Ramos (cell line): Measurements from ENCODE around the gene TEX14.
"Not testable (repeated sequence)": the region's sequence is repeated elsewhere in the genome, so short reads cannot be mapped to it uniquely, and the experiment has no call there.

Experiments
- in situ Hi-C: fragments of 300-500 bp; cut with MboI; formaldehyde crosslinking; loops from one replicate; pipeline ENCODE4 v1.14.3; 2022; ENCODE audit warnings: low sequenced_read_pairs; ENCODE audit not compliant: unreplicated experiment

Gene TEX14

DNA sequence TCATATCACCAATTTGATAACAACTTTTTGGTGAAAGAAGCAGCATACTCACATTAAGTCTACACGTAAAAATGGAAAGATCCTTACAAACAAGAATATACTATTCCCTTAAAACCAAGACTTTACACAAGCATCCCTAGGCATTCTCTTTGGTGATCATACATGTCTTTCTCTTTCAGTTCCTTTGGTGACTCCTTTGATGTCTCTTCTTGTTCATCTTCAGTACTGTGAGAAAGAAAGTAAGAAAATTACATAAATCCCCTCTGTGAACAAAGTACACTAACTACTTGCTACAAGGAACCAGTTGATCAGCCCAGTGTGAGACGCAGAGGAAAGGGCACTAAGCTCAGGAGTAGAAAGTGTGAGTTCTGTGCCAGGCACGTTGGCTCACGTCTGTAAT lies 117.8 kb downstream of the TEX14 start:
- in situ Hi-C loops, result no loop called here

DNA sequence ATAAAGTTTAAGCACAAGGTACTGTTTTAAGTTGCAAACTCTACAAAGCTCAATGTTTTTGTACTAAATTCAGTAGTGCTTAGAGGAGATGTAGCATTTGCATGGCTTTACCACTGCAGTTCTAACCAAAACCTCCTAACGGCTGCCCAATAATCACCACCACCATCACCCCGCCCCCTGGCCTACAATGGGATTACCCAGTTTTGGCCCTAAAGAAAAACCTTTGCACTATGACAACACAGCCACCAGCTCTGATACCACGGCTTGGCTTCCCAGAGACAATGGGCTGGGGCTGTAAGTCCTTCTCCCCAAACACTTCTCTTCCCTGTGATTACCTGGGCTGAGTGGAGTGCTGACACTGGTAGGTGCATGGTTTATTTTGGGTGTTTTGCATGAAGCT lies 119.0 kb downstream of the TEX14 start:
- in situ Hi-C loops, result no loop called here

DNA sequence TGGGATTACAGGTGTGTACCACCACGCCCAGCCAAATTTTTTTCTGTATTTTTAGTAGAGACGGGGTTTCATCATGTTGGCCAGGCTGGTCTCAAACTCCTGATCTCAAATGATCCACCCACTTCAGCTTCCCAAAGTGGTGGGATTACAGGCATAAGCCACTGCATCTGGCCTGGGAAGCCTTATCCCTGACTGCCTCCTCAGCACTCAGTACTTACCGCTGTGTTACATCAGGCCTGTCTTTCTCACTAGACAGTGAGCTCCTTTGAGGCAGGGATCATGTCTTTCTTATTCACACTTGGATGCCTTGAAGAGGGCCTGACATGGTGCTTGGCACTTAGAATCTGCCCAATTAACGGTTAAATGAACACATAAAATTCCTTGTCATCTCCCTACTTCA lies 121.1 kb downstream of the TEX14 start:
- in situ Hi-C loops, result no loop called here

DNA sequence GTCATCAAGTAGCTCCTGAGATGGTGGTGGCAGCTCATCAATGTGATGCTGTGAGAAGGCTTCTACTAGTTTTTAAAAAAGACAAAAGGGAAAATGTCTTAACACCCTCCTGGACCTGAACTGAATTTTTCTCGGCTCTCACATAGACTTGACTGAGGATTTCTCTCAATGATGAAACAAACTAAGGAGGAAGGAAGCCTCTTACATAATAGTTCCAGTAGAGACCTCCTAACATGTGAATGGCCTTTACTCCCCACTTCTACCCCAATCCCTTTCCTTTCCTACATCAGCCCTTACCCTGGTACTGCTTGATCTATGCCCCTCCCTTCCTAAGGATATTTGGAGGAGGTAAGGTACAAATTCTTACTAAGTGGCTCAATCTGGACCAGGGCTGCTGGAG lies 122.6 kb downstream of the TEX14 start:
- in situ Hi-C loops, result no loop called here

DNA sequence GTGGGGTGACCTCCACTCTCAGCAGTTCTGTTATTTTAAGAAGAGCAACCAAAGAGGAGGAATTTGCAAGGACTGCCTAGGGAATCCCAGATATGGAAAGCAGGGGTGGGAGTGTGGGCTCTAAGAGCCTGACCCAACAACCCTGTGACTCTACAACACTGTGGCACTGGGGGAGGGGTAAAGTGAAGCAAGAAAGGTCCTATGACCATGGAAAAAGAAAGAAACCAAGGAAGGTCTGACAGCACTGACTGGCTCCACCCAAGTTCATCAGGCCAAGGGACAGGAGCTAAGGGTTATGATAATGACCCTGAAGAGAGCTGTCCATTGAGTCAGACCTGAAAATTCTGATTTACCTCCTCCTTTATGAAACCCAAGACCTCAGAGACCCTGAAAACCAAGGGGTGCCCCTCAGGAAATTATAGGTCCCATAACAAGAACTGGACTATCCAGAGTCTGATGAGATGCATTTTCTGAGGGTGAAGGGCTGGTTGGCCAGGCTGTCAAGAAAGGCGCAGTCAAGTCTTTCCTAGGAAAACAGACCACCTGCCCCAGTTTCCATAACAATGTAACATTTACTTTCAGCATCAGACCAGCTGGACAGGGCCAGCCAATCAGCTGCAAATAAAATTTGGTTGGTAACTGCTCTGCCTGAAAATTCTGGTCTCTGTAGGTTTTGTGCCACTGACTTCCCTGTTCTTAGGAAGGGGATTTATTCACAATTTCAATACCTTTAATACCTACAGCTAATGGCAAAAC lies 123.6 kb downstream of the TEX14 start:
- in situ Hi-C loops, result no loop called here

DNA sequence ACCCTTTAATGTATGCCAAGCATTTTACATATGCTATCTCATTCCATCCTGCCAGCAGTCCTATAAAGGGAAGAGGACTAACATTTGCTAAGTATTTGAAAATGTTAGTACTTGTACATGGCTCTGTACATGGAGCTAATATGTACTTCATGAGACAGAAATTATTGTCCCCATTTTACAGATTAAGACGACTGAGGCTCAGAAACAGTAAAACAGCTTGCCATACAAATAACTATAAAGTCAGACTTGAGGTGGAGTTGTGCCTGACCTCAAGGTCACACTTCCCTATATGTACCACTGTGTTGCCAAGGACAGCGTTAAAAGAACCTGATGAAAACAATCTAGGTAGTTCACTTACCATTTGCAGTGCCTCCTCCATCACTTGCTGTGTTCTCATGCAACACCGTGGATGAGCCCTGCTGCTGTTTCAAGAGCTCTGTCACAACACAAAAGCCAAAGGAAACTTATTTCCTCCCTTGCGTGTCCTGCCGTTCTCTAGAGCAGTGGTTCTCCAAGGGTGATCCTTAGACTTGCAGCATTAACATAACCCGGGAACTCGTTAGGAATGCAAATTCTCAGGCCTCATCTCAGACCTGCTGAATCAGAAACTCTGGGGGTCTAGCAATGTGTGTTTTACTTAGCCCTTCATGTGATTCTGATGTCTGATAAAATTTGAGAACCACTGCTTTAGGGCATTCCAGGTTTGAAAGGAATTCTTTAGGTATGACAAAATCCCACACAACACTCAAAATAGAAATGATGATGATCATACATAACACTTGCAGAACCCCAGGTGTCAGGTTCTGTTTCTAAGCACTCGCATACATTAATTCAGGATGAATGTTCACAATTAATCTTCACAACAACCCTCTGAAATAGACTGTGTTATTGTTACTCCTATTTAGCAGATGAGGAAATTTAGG lies 126.2 kb downstream of the TEX14 start:
- in situ Hi-C loops, result no loop called here

DNA sequence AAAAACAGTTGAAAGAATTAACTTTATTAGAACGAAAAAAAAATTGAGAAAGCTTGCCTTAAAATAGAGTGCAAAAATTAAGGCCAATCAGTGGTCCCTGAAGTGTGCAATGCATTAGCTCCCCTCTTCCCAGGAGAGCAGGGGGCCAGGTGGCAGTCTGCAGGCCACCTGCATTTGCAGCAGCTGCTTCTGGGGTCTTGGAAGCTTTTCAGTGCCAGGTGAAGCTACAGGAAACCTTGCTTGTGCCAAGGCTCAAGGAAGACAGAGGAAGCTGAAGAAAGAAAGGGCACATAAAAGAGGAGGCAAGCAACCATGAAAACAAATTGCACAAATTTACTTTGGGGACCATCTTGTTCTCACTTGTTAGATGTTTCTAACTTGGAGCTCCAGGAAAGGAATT lies 126.9 kb downstream of the TEX14 start:
- in situ Hi-C loops, result no loop called here

DNA sequence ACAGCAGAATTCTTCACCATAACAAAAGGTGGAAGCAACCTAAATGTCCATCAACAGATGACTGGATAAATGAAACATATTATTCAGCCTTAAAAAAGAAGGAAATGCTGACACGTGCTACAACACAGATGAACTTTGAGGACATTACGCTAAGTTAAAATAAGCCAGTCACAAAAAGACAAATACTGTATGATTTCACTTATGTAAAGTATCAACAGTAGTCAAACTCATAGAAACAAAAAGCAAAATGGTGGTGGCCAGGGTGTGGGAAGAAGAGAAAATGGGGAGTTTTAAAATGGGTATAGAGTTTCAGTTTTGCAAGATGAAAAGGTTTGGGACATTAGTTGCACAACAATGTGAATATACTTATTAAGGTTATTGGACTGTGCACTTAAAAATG lies 127.6 kb downstream of the TEX14 start:
- in situ Hi-C loops, result no loop called here

DNA sequence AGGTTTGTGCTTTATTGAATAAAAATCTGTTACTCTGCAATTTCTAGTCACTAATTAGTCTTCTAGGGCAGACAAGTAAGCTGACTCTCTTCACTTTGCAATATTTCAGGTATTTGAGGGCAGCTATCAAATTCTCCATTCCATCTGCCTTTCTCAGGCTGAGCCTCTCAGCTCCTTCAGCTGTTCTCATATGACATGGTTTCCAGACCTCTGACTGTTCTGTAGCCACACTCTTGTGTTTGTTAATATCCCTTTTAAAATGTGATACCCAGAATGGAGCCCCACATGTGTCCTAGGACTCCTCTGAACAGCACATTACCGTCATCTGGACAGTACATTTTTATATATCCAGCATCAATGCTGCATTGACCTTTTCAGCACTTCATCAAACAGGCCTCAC lies 131.3 kb downstream of the TEX14 start:
- in situ Hi-C loops, result no loop called here

DNA sequence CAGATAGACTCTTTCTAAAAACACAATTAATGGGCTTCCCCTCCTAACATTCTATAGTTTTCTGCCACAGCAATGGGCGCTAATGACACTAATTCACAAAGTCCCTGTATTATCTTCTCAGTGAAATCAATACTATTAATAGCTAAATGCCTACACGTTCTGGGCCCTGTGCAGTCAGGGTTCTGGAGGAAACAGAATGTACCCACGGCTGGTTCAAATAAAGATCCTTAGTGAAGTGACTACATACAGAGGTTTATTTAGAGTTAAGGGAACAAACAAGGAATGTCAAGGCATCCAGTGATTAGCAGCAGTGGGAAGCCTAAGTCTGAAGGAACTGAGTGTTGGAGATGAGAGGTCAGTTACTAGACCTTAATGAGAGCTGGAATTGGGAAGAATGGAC lies 133.9 kb downstream of the TEX14 start:
- in situ Hi-C loops, result no loop called here

DNA sequence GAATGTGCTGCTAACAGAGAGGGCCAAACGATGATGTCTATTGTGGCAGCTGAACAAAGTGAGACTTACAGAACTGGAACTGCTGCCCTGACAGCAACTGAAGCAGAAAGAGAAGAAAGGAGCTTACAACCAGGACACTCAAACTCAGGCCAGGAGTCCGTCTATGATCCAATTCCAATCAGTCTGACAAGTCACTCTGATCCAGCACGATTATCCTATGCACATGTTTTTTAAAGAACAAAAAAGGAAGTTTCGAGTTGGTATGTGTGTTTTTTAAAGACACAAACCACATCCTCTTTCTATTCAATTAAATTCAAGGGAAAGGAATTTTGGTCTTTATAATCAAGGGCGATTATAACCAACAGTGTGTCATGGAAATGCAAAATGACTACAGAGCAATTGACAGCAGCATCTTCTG lies 135.0 kb downstream of the TEX14 start:
- in situ Hi-C loops, result no loop called here

DNA sequence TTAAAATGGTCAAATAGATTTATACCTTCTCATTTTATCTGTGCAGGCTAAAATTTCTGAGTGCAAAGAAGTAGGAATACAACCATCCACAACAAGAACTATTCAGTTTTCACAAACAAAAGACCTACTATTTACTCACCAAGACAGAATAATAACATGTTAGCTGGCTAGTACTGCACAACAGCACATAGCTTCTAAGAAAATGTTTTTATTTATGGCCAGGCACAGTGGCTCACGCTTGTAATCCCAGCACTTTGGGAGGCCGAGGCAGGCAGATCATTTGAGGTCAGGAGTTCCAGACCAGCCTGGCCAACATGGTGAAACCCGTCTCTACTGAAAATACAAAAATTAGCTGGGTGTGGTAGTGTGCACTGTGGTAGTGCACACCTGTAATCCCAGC lies 136.7 kb downstream of the TEX14 start:
- in situ Hi-C loops, result not testable (repeated sequence)

DNA sequence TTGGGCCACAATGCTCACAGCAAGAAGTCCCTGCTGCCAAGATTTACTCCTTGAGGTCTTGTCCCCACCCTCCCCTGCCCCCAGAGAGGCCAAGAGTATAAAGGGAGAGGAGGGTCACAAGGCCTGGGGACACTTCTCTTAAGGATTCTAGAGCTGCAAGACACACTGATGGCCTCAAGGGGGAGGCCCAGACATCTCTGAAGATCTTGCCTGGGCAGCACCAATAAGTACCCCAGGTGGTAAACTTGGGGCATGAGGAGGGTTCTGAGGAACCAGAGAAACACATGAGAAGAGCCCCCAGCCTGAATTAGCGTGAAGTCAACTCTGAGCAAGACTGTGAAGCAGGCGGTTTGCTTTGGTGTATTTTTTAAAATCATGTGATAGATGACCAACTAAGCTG lies 150.6 kb downstream of the TEX14 start:
- in situ Hi-C loops, result no loop called here

DNA sequence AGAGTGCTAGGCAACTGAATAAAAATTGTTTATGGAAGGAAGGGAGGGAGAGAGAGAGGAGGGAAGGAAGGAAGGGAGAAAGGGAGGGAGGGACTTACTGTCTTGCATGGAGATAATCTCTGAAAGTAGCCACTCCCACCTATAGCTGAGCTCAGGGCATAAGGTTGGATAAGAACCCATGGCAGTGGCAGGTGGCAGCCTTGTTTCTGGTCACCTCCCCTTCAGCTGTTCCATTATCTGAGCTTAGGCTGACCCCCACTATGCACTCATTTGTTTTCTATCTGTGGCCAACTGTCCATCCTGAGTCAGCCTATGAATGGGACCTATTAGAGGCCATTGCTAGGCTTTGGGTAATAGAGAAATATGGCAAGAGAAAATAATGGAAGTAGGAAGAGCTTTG lies 152.1 kb downstream of the TEX14 start:
- in situ Hi-C loops, result no loop called here

DNA sequence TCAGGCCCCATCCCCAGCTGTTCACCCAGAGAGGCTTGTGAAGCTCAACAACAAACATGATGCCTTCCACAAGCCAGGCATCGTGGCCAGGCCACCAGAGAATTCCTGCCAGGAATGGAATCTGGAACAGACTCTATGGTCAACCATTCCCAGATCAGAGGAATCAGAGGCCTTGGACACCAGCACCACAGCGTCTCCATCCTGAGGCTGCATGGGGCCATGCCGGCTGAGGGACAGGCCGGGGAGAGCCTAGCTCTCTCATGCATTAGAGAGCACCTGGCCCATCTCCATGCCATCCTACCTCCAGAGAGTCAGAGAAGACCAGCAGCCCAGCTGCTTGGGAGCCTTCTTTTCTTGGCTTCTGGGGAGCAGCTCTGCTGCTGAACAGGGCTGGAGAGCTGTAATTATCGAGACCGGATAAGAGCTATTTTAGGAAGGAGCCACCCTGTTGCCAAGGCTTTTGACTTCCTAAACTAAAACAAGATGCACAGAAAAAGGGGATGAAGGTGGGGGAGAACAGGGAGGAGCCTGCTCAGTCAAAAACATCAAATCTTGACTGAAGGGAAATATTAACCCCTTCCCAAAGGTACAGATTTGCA lies 152.9 kb downstream of the TEX14 start:
- in situ Hi-C loops, result no loop called here

DNA sequence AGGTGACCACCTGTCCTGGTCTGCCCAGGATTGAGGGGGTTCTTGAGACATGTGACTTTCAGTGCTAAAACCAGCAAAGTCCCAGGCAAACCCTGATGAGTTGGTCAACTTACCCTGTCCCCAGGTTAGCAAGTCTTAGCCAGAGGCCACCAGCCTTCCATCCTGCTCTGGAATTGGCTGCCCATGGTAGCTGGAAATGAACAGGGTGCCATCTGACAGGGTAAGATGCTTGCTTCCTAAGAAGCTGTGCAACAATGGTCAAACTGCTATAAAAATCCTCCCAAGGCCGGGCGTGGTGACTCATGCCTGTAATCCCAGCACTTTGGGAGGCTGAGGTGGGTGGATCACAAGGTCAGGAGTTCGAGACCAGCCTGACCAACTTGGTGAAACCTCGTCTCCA lies 154.6 kb downstream of the TEX14 start:
- in situ Hi-C loops, result no loop called here

DNA sequence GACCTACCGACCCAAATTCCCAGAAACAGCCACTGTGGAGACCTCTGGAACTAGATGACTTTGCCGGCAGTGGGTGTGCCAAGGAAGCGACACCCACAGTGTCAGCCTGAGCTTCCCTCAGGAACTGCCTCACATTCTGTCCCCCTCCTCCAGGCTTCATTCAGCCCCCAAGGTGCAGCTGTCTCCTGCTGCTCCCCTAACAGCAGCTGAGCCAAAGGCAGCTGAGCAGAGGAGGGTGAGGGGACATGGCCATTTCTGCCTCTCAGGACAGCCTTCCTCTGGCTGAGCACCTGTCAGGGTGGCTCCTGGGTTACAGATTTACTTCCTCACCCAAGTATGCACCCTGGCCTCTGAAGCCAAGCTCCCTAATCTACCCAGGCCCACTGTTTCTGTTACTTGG lies 155.3 kb downstream of the TEX14 start:
- in situ Hi-C loops, result no loop called here

DNA sequence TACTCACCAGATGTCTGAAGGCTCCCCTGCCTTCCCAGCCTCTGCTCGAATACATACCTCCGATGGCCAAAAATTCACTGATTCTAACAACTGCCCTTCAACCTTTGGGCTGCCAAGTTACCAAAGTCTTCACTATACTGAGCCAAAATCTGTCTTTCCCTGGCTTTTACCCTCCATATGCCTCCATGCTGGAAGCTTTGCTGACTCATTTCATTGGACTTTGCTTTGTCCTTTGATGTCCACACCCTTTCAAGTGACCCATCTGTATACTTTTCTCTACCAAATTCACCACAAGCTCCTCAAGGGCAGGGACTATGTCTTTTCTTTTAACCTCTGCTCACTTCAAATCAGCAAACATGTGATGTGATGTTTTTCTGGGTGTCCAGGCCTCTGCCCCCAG lies 156.4 kb downstream of the TEX14 start:
- in situ Hi-C loops, result no loop called here

DNA sequence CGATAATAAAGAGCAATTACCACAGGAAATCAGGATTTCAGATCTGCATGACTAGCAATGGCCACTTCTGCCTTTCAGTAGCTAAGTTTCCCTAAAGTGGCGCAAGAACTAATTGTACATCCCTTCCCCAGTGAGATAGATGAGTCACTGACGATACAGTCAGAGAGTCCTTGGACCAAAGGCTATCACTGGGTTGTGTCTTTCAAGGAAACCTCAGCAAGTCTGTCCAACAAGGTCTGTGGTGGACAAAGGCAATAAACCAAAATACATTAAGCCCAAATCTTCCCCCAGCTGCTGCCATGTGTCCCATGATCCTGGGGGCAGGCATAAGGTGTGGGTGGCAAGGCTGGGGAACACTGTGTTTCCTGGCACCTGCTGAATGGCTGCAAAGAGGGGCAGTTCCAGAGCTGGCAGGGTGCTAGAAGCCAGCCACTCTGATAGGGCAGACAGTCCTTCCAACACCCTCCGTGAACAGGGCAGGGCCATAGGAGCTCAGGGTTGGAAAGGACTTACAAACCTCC lies 156.9 kb downstream of the TEX14 start:
- in situ Hi-C loops, result no loop called here

DNA sequence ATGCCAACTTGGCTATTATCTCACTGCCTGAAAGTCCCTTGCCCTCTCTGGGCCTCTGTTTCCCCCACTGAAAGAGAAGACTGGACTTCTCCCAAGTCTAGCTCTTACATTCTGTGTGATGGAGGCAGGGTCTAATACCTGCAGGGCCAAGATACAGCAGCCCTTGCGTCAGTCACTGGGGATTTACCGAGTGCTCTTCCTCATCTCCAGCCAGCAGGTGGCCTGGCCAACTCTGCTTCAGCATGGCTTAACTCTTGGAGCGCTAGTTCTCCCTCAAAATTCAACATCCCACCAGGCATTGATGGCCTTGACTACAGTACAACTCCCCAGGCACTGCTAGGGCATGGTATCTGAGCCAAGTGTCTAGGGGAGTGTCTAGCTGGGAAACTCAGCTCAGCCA lies 157.5 kb downstream of the TEX14 start:
- in situ Hi-C loops, result no loop called here

DNA sequence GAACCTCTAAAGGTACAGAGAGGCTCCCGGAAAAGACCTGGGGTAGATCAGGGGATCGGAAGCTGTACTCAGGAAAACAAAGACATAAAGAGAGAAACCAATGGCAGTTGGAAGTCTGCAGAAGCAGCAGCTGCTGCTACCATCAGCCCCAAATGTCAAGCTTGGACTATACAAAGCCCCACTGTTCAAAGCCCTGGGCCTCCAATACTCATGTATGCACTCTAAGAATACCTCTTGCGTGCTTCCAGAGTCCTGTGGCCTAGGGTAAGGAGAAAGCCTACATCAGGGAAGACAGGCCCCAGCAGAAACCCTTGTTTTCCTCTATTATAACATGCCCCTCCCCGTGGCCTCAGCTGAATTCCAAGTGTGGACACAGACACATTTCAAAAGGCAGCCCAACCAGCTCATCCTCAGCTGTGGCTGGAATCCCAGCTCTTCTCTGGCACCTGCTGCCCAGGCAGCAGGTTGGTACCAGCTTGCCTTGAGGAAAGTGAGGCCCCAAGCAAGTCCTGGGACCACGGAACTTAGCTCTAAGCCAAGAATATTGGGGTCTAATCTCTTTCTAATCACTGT lies 158.1 kb downstream of the TEX14 start:
- in situ Hi-C loops, result no loop called here
